ENCODE data around the gene MYBPC1. TPM values are rescaled to one million over a fixed set of nuclear protein-coding genes. Genes with fewer than 3 reads are reported as not detected.
"Not testable (repeated sequence)": the region's sequence is repeated elsewhere in the genome, so short reads cannot be mapped to it uniquely, and the experiment has no call there.

MYBPC1 gene
- total and polyA plus RNA-seq, 2 donors from 2014 or later, result not detected

GRCh38 chr12:101675555-101675954 is 80.8 kb downstream of the MYBPC1 start:
- H3K27me3 ChIP-seq (ENCODE audit: control insufficient read depth, insufficient read depth, low read length), result no peaks in the 10 kb centered on the region
- H3K4me1 ChIP-seq (ENCODE audit: control insufficient read depth in 2 of 3, insufficient read depth in 2 of 3, low read depth in 1 of 3, low read length in 3 of 3), result peaks cover 0 to 2% (median 0%) of the 10 kb centered on the region in 3 donors
- no peak overlapping the region for H3K9ac ChIP-seq (ENCODE audit: low read length in 3 of 3)
- FAIRE-seq (no peak), DNase-seq (no peak)
- no peaks in the 10 kb centered on the region for H3K9me3 ChIP-seq (ENCODE audit: control insufficient read depth in 2 of 3, insufficient read depth in 1 of 3, low read length in 3 of 3)
- intact Hi-C loops (cut with DNase I), result no loop called here
- no peaks in the 10 kb centered on the region for H3K36me3 ChIP-seq (ENCODE audit: control insufficient read depth in 2 of 3, insufficient read depth in 3 of 3, low read length in 3 of 3)
- no peak overlapping the region for H3K4me3 ChIP-seq (ENCODE audit: low read length in 3 of 3)
- no peak for TF ChIP-seq CTCF (IDR thresholded peaks at IDR 0.05; ENCODE audit: borderline replicate concordance, extremely low read depth, insufficient read depth)
- no peak overlapping the region for H3K27ac ChIP-seq (ENCODE audit: low read depth in 2 of 2, low read length in 2 of 2)

GRCh38 chr12:101676497-101676896 is 81.7 kb downstream of the MYBPC1 start:
- H3K9me3 ChIP-seq (ENCODE audit: control insufficient read depth in 2 of 3, insufficient read depth in 1 of 3, low read length in 3 of 3); H3K9ac ChIP-seq (ENCODE audit: low read length in 3 of 3); H3K27ac ChIP-seq (ENCODE audit: low read depth in 2 of 2, low read length in 2 of 2); FAIRE-seq; H3K27me3 ChIP-seq (ENCODE audit: control insufficient read depth, insufficient read depth, low read length); H3K4me1 ChIP-seq (ENCODE audit: control insufficient read depth in 2 of 3, insufficient read depth in 2 of 3, low read depth in 1 of 3, low read length in 3 of 3); H3K36me3 ChIP-seq (ENCODE audit: control insufficient read depth in 2 of 3, insufficient read depth in 3 of 3, low read length in 3 of 3); intact Hi-C loops (cut with DNase I); H3K4me3 ChIP-seq (ENCODE audit: low read length in 3 of 3); DNase-seq: not testable (repeated sequence)

GRCh38 chr12:101678081-101678480 is 83.3 kb downstream of the MYBPC1 start:
- no peak for TF ChIP-seq CTCF (IDR thresholded peaks at IDR 0.05; ENCODE audit: borderline replicate concordance, extremely low read depth, insufficient read depth)
- FAIRE-seq, result no peak
- DNase-seq, result no peak
- intact Hi-C loops (cut with DNase I), result no loop called here
- no peak overlapping the region for H3K9ac ChIP-seq (ENCODE audit: low read length in 3 of 3)
- no peaks in the 10 kb centered on the region for H3K9me3 ChIP-seq (ENCODE audit: control insufficient read depth in 2 of 3, insufficient read depth in 1 of 3, low read length in 3 of 3)
- H3K27ac ChIP-seq (ENCODE audit: low read depth in 2 of 2, low read length in 2 of 2), result no peak overlapping the region
- no peaks in the 10 kb centered on the region for H3K36me3 ChIP-seq (ENCODE audit: control insufficient read depth in 2 of 3, insufficient read depth in 3 of 3, low read length in 3 of 3)
- no peaks in the 10 kb centered on the region for H3K4me1 ChIP-seq (ENCODE audit: control insufficient read depth in 2 of 3, insufficient read depth in 2 of 3, low read depth in 1 of 3, low read length in 3 of 3)
- H3K27me3 ChIP-seq (ENCODE audit: control insufficient read depth, insufficient read depth, low read length), result no peaks in the 10 kb centered on the region
- H3K4me3 ChIP-seq (ENCODE audit: low read length in 3 of 3), result no peak overlapping the region

- Histone ChIP-seq H3K4me3 (ENCODE audit: low read length in 3 of 3) (no peak overlapping the region), H3K4me1 (ENCODE audit: control insufficient read depth in 2 of 3, insufficient read depth in 2 of 3, low read depth in 1 of 3, low read length in 3 of 3) (no peaks in the 10 kb centered on the region), H3K27me3 (ENCODE audit: control insufficient read depth, insufficient read depth, low read length) (no peaks in the 10 kb centered on the region), H3K9ac (ENCODE audit: low read length in 3 of 3) (no peak overlapping the region), H3K36me3 (ENCODE audit: control insufficient read depth in 2 of 3, insufficient read depth in 3 of 3, low read length in 3 of 3) (no peaks in the 10 kb centered on the region), H3K27ac (ENCODE audit: low read depth in 2 of 2, low read length in 2 of 2) (no peak overlapping the region), H3K9me3 (ENCODE audit: control insufficient read depth in 2 of 3, insufficient read depth in 1 of 3, low read length in 3 of 3) (no peaks in the 10 kb centered on the region)
- intact Hi-C loops (cut with DNase I), result no loop called here
- FAIRE-seq, result no peak
- no peak for TF ChIP-seq CTCF (IDR thresholded peaks at IDR 0.05; ENCODE audit: borderline replicate concordance, extremely low read depth, insufficient read depth)
- DNase-seq, result no peak
Measured at GRCh38 chr12:101680240-101680639, 85.5 kb downstream of the MYBPC1 start.
